HEK293 (cell line): ENCODE results near the gene VSTM2A.
"Not testable (repeated sequence)": the region's sequence is repeated elsewhere in the genome, so short reads cannot be mapped to it uniquely, and the experiment has no call there.

Experiments used
- CTCF ChIP-seq: fragments of 450-650 bp; formaldehyde crosslinking; IDR thresholded peaks from 2 replicates; pipeline ENCODE4 v1.5.1; 2016; ENCODE audit warnings: missing biosample characterization, missing genetic modification characterization
- ZBTB20 ChIP-seq: fragments of 450-650 bp; formaldehyde crosslinking; IDR thresholded peaks from 2 replicates; pipeline ENCODE4 v1.5.1; 2016; ENCODE audit warnings: missing biosample characterization, missing genetic modification characterization
- ZNF155 ChIP-seq: fragments of 450-650 bp; formaldehyde crosslinking; IDR thresholded peaks from 2 replicates; pipeline ENCODE4 v1.5.1; 2016; ENCODE audit warnings: missing biosample characterization, missing genetic modification characterization
- ZNF274 ChIP-seq, 2 experiments: fragments of 200-500 bp in 1 of 2; fragments of 450-650 bp in 1 of 2; sonication (Bioruptor generic) in 1 of 2; formaldehyde crosslinking in 1 of 2; IDR thresholded peaks; 2 replicates each; pipeline versions ENCODE4 v1.5.1 to v1.6.1; 2014 to 2016; ENCODE audit warnings: borderline replicate concordance in 1 of 2, inconsistent platforms in 1 of 2, low read length in 1 of 2, missing biosample characterization in 1 of 2, missing genetic modification characterization in 1 of 2
- ZNF529 ChIP-seq: fragments of 450-650 bp; formaldehyde crosslinking; IDR thresholded peaks from 2 replicates; pipeline ENCODE4 v1.5.1; 2017; ENCODE audit warnings: missing genetic modification characterization, missing biosample characterization; ENCODE audit not compliant: insufficient replicate concordance
- ZNF701 ChIP-seq: fragments of 450-650 bp; formaldehyde crosslinking; IDR thresholded peaks from 2 replicates; pipeline ENCODE4 v1.5.1; 2016; ENCODE audit warnings: missing biosample characterization, missing genetic modification characterization
- ZNF768 ChIP-seq: fragments of 450-650 bp; formaldehyde crosslinking; IDR thresholded peaks from 2 replicates; pipeline ENCODE4 v1.5.1; 2018; ENCODE audit warnings: missing biosample characterization, mild to moderate bottlenecking, missing genetic modification characterization
- TF ChIP-seq, protein P1 (sequence below): fragments of 450-650 bp; IDR thresholded peaks from 2 replicates; pipeline ENCODE4 v1.5.1; 2018; ENCODE audit warnings: missing biosample characterization, missing genetic modification characterization

GRCh38 chr7:54504531-54504930 lies 37.6 kb upstream of the VSTM2A start:
- not testable (repeated sequence) for TF ChIP-seq ZNF768 (tag by site-specific recombination); ZBTB20; CTCF; ZNF274 (IDR thresholded peaks at IDR 0.05; ENCODE audit: low read length); ZNF274 (tag by site-specific recombination; IDR thresholded peaks at IDR 0.05; ENCODE audit: borderline replicate concordance); ZNF529; ZNF155 (tag by site-specific recombination); ZNF701
- TF ChIP-seq, protein P1, sequence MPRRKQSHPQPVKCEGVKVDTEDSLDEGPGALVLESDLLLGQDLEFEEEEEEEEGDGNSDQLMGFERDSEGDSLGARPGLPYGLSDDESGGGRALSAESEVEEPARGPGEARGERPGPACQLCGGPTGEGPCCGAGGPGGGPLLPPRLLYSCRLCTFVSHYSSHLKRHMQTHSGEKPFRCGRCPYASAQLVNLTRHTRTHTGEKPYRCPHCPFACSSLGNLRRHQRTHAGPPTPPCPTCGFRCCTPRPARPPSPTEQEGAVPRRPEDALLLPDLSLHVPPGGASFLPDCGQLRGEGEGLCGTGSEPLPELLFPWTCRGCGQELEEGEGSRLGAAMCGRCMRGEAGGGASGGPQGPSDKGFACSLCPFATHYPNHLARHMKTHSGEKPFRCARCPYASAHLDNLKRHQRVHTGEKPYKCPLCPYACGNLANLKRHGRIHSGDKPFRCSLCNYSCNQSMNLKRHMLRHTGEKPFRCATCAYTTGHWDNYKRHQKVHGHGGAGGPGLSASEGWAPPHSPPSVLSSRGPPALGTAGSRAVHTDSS = not testable (repeated sequence)
